ENCODE data around the gene FAM98B. TPM values are rescaled to one million over a fixed set of nuclear protein-coding genes. Genes with fewer than 3 reads are reported as not detected.

FAM98B gene
- polyA plus RNA-seq, 1 of the 3 experiments (the other 2 are of a cell fraction), result 5.7 TPM

GRCh38 chr15:38427380-38427779 is 26.5 kb upstream of the FAM98B start:
- Histone ChIP-seq H2AFZ (ENCODE audit: low read depth) (no peak overlapping the region), H3K9me3 (no peaks in the 10 kb centered on the region), H3K36me3 (replicated peaks in 1 of 2; ENCODE audit: control insufficient read depth in 1 of 2, insufficient read depth in 2 of 2, low read length in 1 of 2) (no peaks in the 10 kb centered on the region), H3K4me2 (no peak overlapping the region), H4K20me1 (ENCODE audit: insufficient read depth) (no peaks in the 10 kb centered on the region), H3K9me2 (no peaks in the 10 kb centered on the region), H3K79me2 (ENCODE audit: insufficient read depth) (no peaks in the 10 kb centered on the region), H3K4me3 (ENCODE audit: low read depth in 2 of 2, low read length in 1 of 2) (no peak overlapping the region), H3K4me1 (ENCODE audit: control insufficient read depth in 1 of 2, insufficient read depth in 2 of 2, low read depth in 1 of 2, low read length in 1 of 2) (no peaks in the 10 kb centered on the region), H3K27me3 (ENCODE audit: insufficient read depth) (peaks cover 7% of the 10 kb centered on the region; the same call in 1 of the 2 replicates), H3K27ac (ENCODE audit: low read depth in 2 of 2, low read length in 1 of 2) (no peak overlapping the region), H3K9ac (no peak overlapping the region), H3F3A (replicated peaks; ENCODE audit: insufficient read depth) (no peaks in the 10 kb centered on the region)
- TF ChIP-seq, protein P1, sequence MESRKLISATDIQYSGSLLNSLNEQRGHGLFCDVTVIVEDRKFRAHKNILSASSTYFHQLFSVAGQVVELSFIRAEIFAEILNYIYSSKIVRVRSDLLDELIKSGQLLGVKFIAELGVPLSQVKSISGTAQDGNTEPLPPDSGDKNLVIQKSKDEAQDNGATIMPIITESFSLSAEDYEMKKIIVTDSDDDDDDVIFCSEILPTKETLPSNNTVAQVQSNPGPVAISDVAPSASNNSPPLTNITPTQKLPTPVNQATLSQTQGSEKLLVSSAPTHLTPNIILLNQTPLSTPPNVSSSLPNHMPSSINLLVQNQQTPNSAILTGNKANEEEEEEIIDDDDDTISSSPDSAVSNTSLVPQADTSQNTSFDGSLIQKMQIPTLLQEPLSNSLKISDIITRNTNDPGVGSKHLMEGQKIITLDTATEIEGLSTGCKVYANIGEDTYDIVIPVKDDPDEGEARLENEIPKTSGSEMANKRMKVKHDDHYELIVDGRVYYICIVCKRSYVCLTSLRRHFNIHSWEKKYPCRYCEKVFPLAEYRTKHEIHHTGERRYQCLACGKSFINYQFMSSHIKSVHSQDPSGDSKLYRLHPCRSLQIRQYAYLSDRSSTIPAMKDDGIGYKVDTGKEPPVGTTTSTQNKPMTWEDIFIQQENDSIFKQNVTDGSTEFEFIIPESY (IDR thresholded peaks at IDR 0.05; ENCODE audit: borderline replicate concordance, low read depth), result no peak
- no peak for TF ChIP-seq FOSL2 (IDR thresholded peaks at IDR 0.05; ENCODE audit: borderline replicate concordance, low read depth)
- TF ChIP-seq SIN3A (IDR thresholded peaks at IDR 0.05; ENCODE audit: borderline replicate concordance, low read depth, low read length), result no peak
- TF ChIP-seq EZH2phosphoT487 (IDR thresholded peaks at IDR 0.05; ENCODE audit: borderline replicate concordance, low read depth), result no peak
- no peak for TF ChIP-seq NFIC (IDR thresholded peaks at IDR 0.05; ENCODE audit: borderline replicate concordance)
- TF ChIP-seq REST (IDR thresholded peaks at IDR 0.05; ENCODE audit: low read depth, low read length), result no peak
- no peak for TF ChIP-seq SMC3 (IDR thresholded peaks at IDR 0.05; ENCODE audit: low read depth, low read length)
- no peak for TF ChIP-seq TAF1 (IDR thresholded peaks at IDR 0.05; ENCODE audit: borderline replicate concordance, low read depth, low read length)
- TF ChIP-seq MXI1 (IDR thresholded peaks at IDR 0.05; ENCODE audit: low read depth, low read length), result no peak
- TF ChIP-seq RXRA (IDR thresholded peaks at IDR 0.05; ENCODE audit: borderline replicate concordance, low read depth), result no peak
- no peak for TF ChIP-seq RAD21 (IDR thresholded peaks at IDR 0.05; ENCODE audit: low read length)
- TF ChIP-seq ELF1 (IDR thresholded peaks at IDR 0.05), result no peak
- TF ChIP-seq TCF12 (IDR thresholded peaks at IDR 0.05), result no peak
- no peak for TF ChIP-seq MEF2A (IDR thresholded peaks at IDR 0.05; ENCODE audit: borderline replicate concordance, low read depth)
- TF ChIP-seq, protein P2, sequence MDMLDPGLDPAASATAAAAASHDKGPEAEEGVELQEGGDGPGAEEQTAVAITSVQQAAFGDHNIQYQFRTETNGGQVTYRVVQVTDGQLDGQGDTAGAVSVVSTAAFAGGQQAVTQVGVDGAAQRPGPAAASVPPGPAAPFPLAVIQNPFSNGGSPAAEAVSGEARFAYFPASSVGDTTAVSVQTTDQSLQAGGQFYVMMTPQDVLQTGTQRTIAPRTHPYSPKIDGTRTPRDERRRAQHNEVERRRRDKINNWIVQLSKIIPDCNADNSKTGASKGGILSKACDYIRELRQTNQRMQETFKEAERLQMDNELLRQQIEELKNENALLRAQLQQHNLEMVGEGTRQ (IDR thresholded peaks at IDR 0.05; ENCODE audit: borderline replicate concordance, low read depth, low read length), result no peak
- no peak for TF ChIP-seq TEAD4 (IDR thresholded peaks at IDR 0.05; ENCODE audit: borderline replicate concordance, insufficient read depth)
- no peak for TF ChIP-seq NRF1 (IDR thresholded peaks at IDR 0.05; ENCODE audit: low read depth, low read length)
- TF ChIP-seq, protein P3, sequence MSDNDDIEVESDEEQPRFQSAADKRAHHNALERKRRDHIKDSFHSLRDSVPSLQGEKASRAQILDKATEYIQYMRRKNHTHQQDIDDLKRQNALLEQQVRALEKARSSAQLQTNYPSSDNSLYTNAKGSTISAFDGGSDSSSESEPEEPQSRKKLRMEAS (IDR thresholded peaks at IDR 0.05; ENCODE audit: low read depth), result no peak
- TF ChIP-seq RFX5 (IDR thresholded peaks at IDR 0.05; ENCODE audit: low read length), result no peak
- ChIA-PET POLR2A (no interaction called here), CTCF (interaction anchor here (6.8 kb wide), 1 partner anchor 12 kb away, joined by 31 read pairs; no protein-coding TSS in a partner anchor)
- no peak for DNase-seq
- 25% methylated on average over 1 of the region's 1 CpG for WGBS (ENCODE audit: low lambda C conversion rate)

Measured in SK-N-SH (cell line).